Neural cell (in vitro differentiated cells): ENCODE results near the gene RIN3. TPM values are rescaled to one million over a fixed set of nuclear protein-coding genes. Genes with fewer than 3 reads are reported as not detected.

ENCODE experiments used
- H2AFZ ChIP-seq: fragments of 200-600, 300-800 bp; sonication (generic), shearing (Covaris generic); 2 replicates; pipeline ENCODE4 v1.6.0; 2014; ENCODE audit warnings: low read depth, mild to moderate bottlenecking, antibody characterized with exemption, low read length, moderate library complexity
- H3F3A ChIP-seq: fragments of 200-600 bp; shearing (Covaris generic); 2 replicates; pipeline ENCODE4 v1.6.1; 2016; ENCODE audit warnings: mild to moderate bottlenecking, moderate library complexity, mixed read lengths, antibody characterized with exemption, low read length; ENCODE audit not compliant: insufficient read depth, poor library complexity, severe bottlenecking
- H3K27ac ChIP-seq: fragments of 200-600, 300-800 bp; sonication (generic), shearing (Covaris generic); 2 replicates; pipeline ENCODE4 v1.5.1; 2014; ENCODE audit warnings: mild to moderate bottlenecking, low read length, moderate library complexity
- H3K27me3 ChIP-seq: fragments of 300-800, 200-600 bp; sonication (generic), shearing (Covaris generic); 2 replicates; pipeline ENCODE4 v1.6.0; 2014; ENCODE audit warnings: mild to moderate bottlenecking, low read depth, low read length, moderate library complexity; ENCODE audit not compliant: insufficient read depth
- H3K36me3 ChIP-seq: fragments of 300-800, 200-600 bp; sonication (generic), shearing (Covaris generic); 2 replicates; pipeline ENCODE4 v1.5.1; 2014; ENCODE audit warnings: mild to moderate bottlenecking, antibody characterized with exemption, low read length, moderate library complexity; ENCODE audit not compliant: insufficient read depth
- H3K4me2 ChIP-seq: fragments of 300-800, 200-600 bp; sonication (generic), shearing (Covaris generic); 2 replicates; pipeline ENCODE4 v1.6.0; 2014; ENCODE audit warnings: mild to moderate bottlenecking, low read length
- H3K4me3 ChIP-seq: fragments of 300-800, 200-600 bp; sonication (generic), shearing (Covaris generic); 2 replicates; pipeline ENCODE4 v1.5.1; 2014; ENCODE audit warnings: mild to moderate bottlenecking, low read length, moderate library complexity
- H3K79me2 ChIP-seq: fragments of 200-600 bp; shearing (Covaris generic); replicated peaks from 2 replicates; pipeline ENCODE4 v1.6.0; 2014; ENCODE audit warnings: mild to moderate bottlenecking, low read length, moderate library complexity; ENCODE audit not compliant: insufficient read depth
- H3K9ac ChIP-seq: fragments of 300-800, 200-600 bp; sonication (generic), shearing (Covaris generic); 2 replicates; pipeline ENCODE4 v1.6.1; 2016; ENCODE audit warnings: mild to moderate bottlenecking, low read length, mixed read lengths
- H3K9me2 ChIP-seq: fragments of 200-600 bp; shearing (Covaris generic); 2 replicates; pipeline ENCODE4 v1.6.1; 2016; ENCODE audit warnings: mild to moderate bottlenecking, low read length, mixed read lengths; ENCODE audit not compliant: insufficient read depth
- H3K9me3 ChIP-seq: fragments of 200-600, 300-800 bp; sonication (generic), shearing (Covaris generic); 2 replicates; pipeline ENCODE4 v1.6.1; 2016; ENCODE audit warnings: mild to moderate bottlenecking, mixed run types, low read length, moderate library complexity, mixed read lengths
- H4K20me1 ChIP-seq: fragments of 200-600 bp; shearing (Covaris generic); 2 replicates; pipeline ENCODE4 v1.6.1; 2016; ENCODE audit warnings: mild to moderate bottlenecking, mixed run types; ENCODE audit not compliant: insufficient read depth
- CTCF ChIP-seq: fragments of 450-650 bp; IDR thresholded peaks from 2 replicates; pipeline ENCODE4 v1.5.1; 2014; ENCODE audit warnings: antibody characterized with exemption, mild to moderate bottlenecking, moderate library complexity; ENCODE audit not compliant: poor library complexity, severe bottlenecking
- EP300 ChIP-seq: fragments of 450-650 bp; conservative IDR thresholded peaks from 2 replicates; pipeline ENCODE4 v1.6.1; 2014; ENCODE audit warnings: antibody characterized with exemption, mild to moderate bottlenecking, moderate library complexity; ENCODE audit not compliant: poor library complexity, severe bottlenecking
- EZH2 ChIP-seq: fragments of 200-600, 300-800 bp; shearing (Covaris generic), sonication (generic); IDR thresholded peaks from 2 replicates; pipeline ENCODE4 v1.6.1; 2014; ENCODE audit warnings: antibody characterized with exemption, low read length, borderline replicate concordance, mild to moderate bottlenecking; ENCODE audit not compliant: insufficient read depth, poor library complexity, severe bottlenecking
- MXI1 ChIP-seq: fragments of 450-650 bp; conservative IDR thresholded peaks from 2 replicates; pipeline ENCODE4 v1.6.1; 2014; ENCODE audit warnings: antibody characterized with exemption, mild to moderate bottlenecking; ENCODE audit not compliant: poor library complexity, severe bottlenecking
- POLR2AphosphoS5 ChIP-seq: IDR thresholded peaks from 2 replicates; pipeline ENCODE4 v1.6.1; 2012
- RAD21 ChIP-seq: fragments of 450-650 bp; conservative IDR thresholded peaks from 2 replicates; pipeline ENCODE4 v1.6.1; 2014; ENCODE audit warnings: antibody characterized with exemption, mild to moderate bottlenecking, moderate library complexity
- SMC3 ChIP-seq: fragments of 450-650 bp; conservative IDR thresholded peaks from 2 replicates; pipeline ENCODE4 v1.6.1; 2014; ENCODE audit warnings: antibody characterized with exemption, mild to moderate bottlenecking, moderate library complexity; ENCODE audit not compliant: poor library complexity
- TAF1 ChIP-seq: IDR thresholded peaks from 2 replicates; pipeline ENCODE4 v1.6.1; 2012; ENCODE audit warnings: low read depth
- polyA plus RNA-seq: library from polyadenylated mRNA; depleted of rRNA; stranded (reverse); fragments of >200 nt; gene quantifications from 2 replicates; pipeline ENCODE4 v1.2.3, GENCODE V29; 2014
- TF ChIP-seq, protein P1 (sequence below): IDR thresholded peaks from 2 replicates; pipeline ENCODE4 v1.6.1; 2012; ENCODE audit warnings: borderline replicate concordance

The RIN3 gene
- polyA plus RNA-seq, 1 donor from 2014 or later = not detected

GRCh38 chr14:92735344-92735743 is 221.8 kb downstream of the RIN3 start:
- TF ChIP-seq SMC3 (no peak), RAD21 (no peak), TAF1 (no peak), EZH2 (no peak), MXI1 (no peak), POLR2AphosphoS5 (no peak), CTCF (no peak), EP300 (no peak)
- TF ChIP-seq, protein P1, sequence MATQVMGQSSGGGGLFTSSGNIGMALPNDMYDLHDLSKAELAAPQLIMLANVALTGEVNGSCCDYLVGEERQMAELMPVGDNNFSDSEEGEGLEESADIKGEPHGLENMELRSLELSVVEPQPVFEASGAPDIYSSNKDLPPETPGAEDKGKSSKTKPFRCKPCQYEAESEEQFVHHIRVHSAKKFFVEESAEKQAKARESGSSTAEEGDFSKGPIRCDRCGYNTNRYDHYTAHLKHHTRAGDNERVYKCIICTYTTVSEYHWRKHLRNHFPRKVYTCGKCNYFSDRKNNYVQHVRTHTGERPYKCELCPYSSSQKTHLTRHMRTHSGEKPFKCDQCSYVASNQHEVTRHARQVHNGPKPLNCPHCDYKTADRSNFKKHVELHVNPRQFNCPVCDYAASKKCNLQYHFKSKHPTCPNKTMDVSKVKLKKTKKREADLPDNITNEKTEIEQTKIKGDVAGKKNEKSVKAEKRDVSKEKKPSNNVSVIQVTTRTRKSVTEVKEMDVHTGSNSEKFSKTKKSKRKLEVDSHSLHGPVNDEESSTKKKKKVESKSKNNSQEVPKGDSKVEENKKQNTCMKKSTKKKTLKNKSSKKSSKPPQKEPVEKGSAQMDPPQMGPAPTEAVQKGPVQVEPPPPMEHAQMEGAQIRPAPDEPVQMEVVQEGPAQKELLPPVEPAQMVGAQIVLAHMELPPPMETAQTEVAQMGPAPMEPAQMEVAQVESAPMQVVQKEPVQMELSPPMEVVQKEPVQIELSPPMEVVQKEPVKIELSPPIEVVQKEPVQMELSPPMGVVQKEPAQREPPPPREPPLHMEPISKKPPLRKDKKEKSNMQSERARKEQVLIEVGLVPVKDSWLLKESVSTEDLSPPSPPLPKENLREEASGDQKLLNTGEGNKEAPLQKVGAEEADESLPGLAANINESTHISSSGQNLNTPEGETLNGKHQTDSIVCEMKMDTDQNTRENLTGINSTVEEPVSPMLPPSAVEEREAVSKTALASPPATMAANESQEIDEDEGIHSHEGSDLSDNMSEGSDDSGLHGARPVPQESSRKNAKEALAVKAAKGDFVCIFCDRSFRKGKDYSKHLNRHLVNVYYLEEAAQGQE = no peak
- Histone ChIP-seq H3K4me2 (no peak overlapping the region), H3K27me3 (no peaks in the 10 kb centered on the region), H3F3A (no peaks in the 10 kb centered on the region), H3K9me3 (peaks cover 2% of the 10 kb centered on the region), H3K9ac (no peak overlapping the region), H3K4me3 (no peak overlapping the region), H3K36me3 (peaks cover 4% of the 10 kb centered on the region), H2AFZ (no peak overlapping the region), H3K79me2 (no peaks in the 10 kb centered on the region), H4K20me1 (no peaks in the 10 kb centered on the region), H3K27ac (no peak overlapping the region), H3K9me2 (no peaks in the 10 kb centered on the region)

DNA sequence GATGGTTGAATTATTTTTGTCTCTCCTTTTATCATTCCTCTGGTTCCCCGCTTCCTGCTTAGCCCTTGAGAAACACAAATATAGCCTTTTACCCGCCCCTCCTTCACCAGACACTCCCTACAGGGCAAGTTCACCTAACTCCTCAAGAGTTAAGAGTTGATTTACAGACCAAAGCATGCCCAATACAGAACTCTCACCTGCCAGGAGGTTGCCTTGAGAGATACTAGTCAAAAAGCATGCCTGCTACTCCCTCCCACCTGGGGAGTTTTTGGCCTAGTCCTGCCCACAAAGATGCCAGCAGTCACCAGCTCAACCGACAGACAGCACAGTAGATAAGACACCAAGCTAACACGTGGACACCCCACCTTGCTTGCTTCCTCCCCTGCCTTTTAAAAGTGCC is 223.6 kb downstream of the RIN3 start:
- Histone ChIP-seq H3K9me2 (no peaks in the 10 kb centered on the region), H2AFZ (no peak overlapping the region), H3K36me3 (peaks cover 1% of the 10 kb centered on the region), H3K79me2 (no peaks in the 10 kb centered on the region), H3K9ac (no peak overlapping the region), H3K4me2 (no peak overlapping the region), H3K27ac (no peak overlapping the region), H3F3A (no peaks in the 10 kb centered on the region), H4K20me1 (no peaks in the 10 kb centered on the region), H3K27me3 (no peaks in the 10 kb centered on the region), H3K9me3 (peaks cover 2% of the 10 kb centered on the region), H3K4me3 (no peak overlapping the region)
- no peak for TF ChIP-seq CTCF
- TF ChIP-seq SMC3 = no peak
- TF ChIP-seq EP300 = no peak
- TF ChIP-seq TAF1 = no peak
- TF ChIP-seq POLR2AphosphoS5 = no peak
- TF ChIP-seq, protein P1 = no peak
- TF ChIP-seq EZH2 = no peak
- TF ChIP-seq RAD21 = no peak
- TF ChIP-seq MXI1 = no peak
